KMS-11 (cell line): ENCODE data around the gene SLC2A11.

Source experiments
- H2AFZ ChIP-seq: fragments of 200-600 bp; sonication (generic); 2 replicates; pipeline ENCODE4 v1.6.1; 2016; ENCODE audit warnings: antibody characterized with exemption, mixed run types, low read depth
- H3K27ac ChIP-seq: fragments of 200-600 bp; sonication (generic); 2 replicates; pipeline ENCODE4 v1.6.1; 2016; ENCODE audit warnings: mild to moderate bottlenecking, mixed run types
- H3K27me3 ChIP-seq: fragments of 200-600 bp; sonication (generic); 2 replicates; pipeline ENCODE4 v1.6.1; 2017; ENCODE audit warnings: mild to moderate bottlenecking, low read depth, mixed run types, moderate library complexity; ENCODE audit not compliant: insufficient read depth
- H3K36me3 ChIP-seq: fragments of 200-600 bp; sonication (generic); 2 replicates; pipeline ENCODE4 v1.6.1; 2017; ENCODE audit warnings: mild to moderate bottlenecking, mixed run types; ENCODE audit not compliant: insufficient read depth
- H3K4me1 ChIP-seq: fragments of 200-600 bp; sonication (generic); 2 replicates; pipeline ENCODE4 v1.6.1; 2016; ENCODE audit warnings: mild to moderate bottlenecking, low read depth, mixed run types; ENCODE audit not compliant: poor library complexity, severe bottlenecking
- H3K4me2 ChIP-seq: fragments of 200-600 bp; sonication (generic); 2 replicates; pipeline ENCODE4 v1.7.0; 2016; ENCODE audit warnings: mild to moderate bottlenecking, mixed run types
- H3K4me3 ChIP-seq: fragments of 200-600 bp; sonication (generic); IDR thresholded peaks from 2 replicates; pipeline ENCODE4 v1.6.1; 2017; ENCODE audit warnings: low read depth, low read length, mixed read lengths; ENCODE audit not compliant: insufficient read depth
- H3K79me2 ChIP-seq: fragments of 200-600 bp; sonication (generic); 2 replicates; pipeline ENCODE4 v1.6.1; 2016; ENCODE audit warnings: low read depth, mixed run types; ENCODE audit not compliant: insufficient read depth
- H3K9ac ChIP-seq: fragments of 200-600 bp; sonication (generic); 2 replicates; pipeline ENCODE4 v1.6.1; 2016; ENCODE audit warnings: mild to moderate bottlenecking, mixed run types
- H4K20me1 ChIP-seq: fragments of 200-600 bp; sonication (generic); 2 replicates; pipeline ENCODE4 v1.6.1; 2016; ENCODE audit warnings: mild to moderate bottlenecking, mixed run types; ENCODE audit not compliant: insufficient read depth
- CTCF ChIP-seq: fragments of 200-600 bp; sonication (generic); conservative IDR thresholded peaks from 2 replicates; pipeline ENCODE4 v1.6.1; 2017; ENCODE audit warnings: low read depth, mild to moderate bottlenecking, antibody characterized with exemption, low read length, moderate library complexity, mixed read lengths

The SLC2A11 gene

GRCh38 chr22:23888615-23889401, 31.1 kb downstream of the SLC2A11 start:
- no peaks in the 10 kb centered on the region for H3K79me2 ChIP-seq
- H3K4me1 ChIP-seq, result peaks cover 12% of the 10 kb centered on the region
- no peaks in the 10 kb centered on the region for H3K27me3 ChIP-seq
- no peaks in the 10 kb centered on the region for H3K36me3 ChIP-seq
- H3K4me2 ChIP-seq, result no peak overlapping the region
- TF ChIP-seq CTCF, result no peak
- H3K9ac ChIP-seq, result no peak overlapping the region
- no peak overlapping the region for H3K4me3 ChIP-seq
- H2AFZ ChIP-seq, result no peak overlapping the region
- no peaks in the 10 kb centered on the region for H4K20me1 ChIP-seq
- no peak overlapping the region for H3K27ac ChIP-seq

- H3K79me2 ChIP-seq, result peaks cover 4% of the 10 kb centered on the region; the same call in 1 of the 2 replicates
- no peaks in the 10 kb centered on the region for H4K20me1 ChIP-seq
- H3K27ac ChIP-seq, result no peak overlapping the region
- peaks cover 12% of the 10 kb centered on the region for H3K4me1 ChIP-seq
- H3K4me3 ChIP-seq, result no peak overlapping the region
- no peaks in the 10 kb centered on the region for H3K36me3 ChIP-seq
- H3K4me2 ChIP-seq, result no peak overlapping the region
- no peak overlapping the region for H3K9ac ChIP-seq
- H2AFZ ChIP-seq, result no peak overlapping the region
- no peaks in the 10 kb centered on the region for H3K27me3 ChIP-seq
- TF ChIP-seq CTCF, result no peak
Measured at GRCh38 chr22:23889620-23890019, 31.9 kb downstream of the SLC2A11 start.

GRCh38 chr22:23891726-23892125, 34.1 kb downstream of the SLC2A11 start:
- TF ChIP-seq CTCF, result no peak
- Histone ChIP-seq H3K36me3 (peaks cover 2% of the 10 kb centered on the region; the same call in 1 of the 2 replicates), H3K4me3 (no peak overlapping the region), H3K27ac (no peak overlapping the region), H3K4me2 (no peak overlapping the region), H3K9ac (no peak overlapping the region), H3K4me1 (peaks cover 24% of the 10 kb centered on the region), H4K20me1 (no peaks in the 10 kb centered on the region), H3K27me3 (no peaks in the 10 kb centered on the region), H2AFZ (no peak overlapping the region), H3K79me2 (peaks cover 21% of the 10 kb centered on the region)

- Histone ChIP-seq H3K27ac (no peak overlapping the region), H3K9ac (no peak overlapping the region), H4K20me1 (no peaks in the 10 kb centered on the region), H3K79me2 (peaks cover 21% of the 10 kb centered on the region), H3K4me1 (peaks cover 24% of the 10 kb centered on the region), H3K27me3 (no peaks in the 10 kb centered on the region), H3K4me3 (no peak overlapping the region), H3K36me3 (peaks cover 2% of the 10 kb centered on the region; the same call in 1 of the 2 replicates), H3K4me2 (no peak overlapping the region), H2AFZ (no peak overlapping the region)
- TF ChIP-seq CTCF, result no peak
Measured at GRCh38 chr22:23892130-23892529, 34.5 kb downstream of the SLC2A11 start.
